GM12864 (cell line): Measurements from ENCODE around the gene PCP2.

Experiments
- DNase-seq: peaks from one replicate; pipeline ENCODE4 v3.0.0-alpha.2; 2011; ENCODE audit warnings: low read depth
- H3K4me3 ChIP-seq: 2 replicates; pipeline ENCODE4 v1.5.1; 2011; ENCODE audit warnings: mild to moderate bottlenecking, low read depth, low read length, control low read depth
- CTCF ChIP-seq: IDR thresholded peaks from 2 replicates; pipeline ENCODE4 v1.5.1; 2011; ENCODE audit warnings: low read depth, mild to moderate bottlenecking, moderate library complexity, low read length, control low read depth, inconsistent platforms; ENCODE audit errors: missing control alignments

Gene PCP2

GRCh38 chr19:7661744-7662538, 28.4 kb upstream of the PCP2 start:
- no peak for TF ChIP-seq CTCF
- no peak overlapping the region for H3K4me3 ChIP-seq
- no peak for DNase-seq

GRCh38 chr19:7658219-7658686, 24.7 kb upstream of the PCP2 start:
- peak; percentile 89 for DNase-seq
- no peak for TF ChIP-seq CTCF
- peak overlapping the region; percentile 53 for H3K4me3 ChIP-seq

GRCh38 chr19:7657131-7657751, 23.7 kb upstream of the PCP2 start:
- TF ChIP-seq CTCF, result no peak
- no peak overlapping the region for H3K4me3 ChIP-seq

GRCh38 chr19:7655581-7655980, 22.1 kb upstream of the PCP2 start:
- DNase-seq, result no peak
- no peak for TF ChIP-seq CTCF
- H3K4me3 ChIP-seq, result no peak overlapping the region

More at GRCh38 chr19:7657131-7657751, 23.7 kb upstream of the PCP2 start:
- DNase-seq, result no peak

- no peak overlapping the region for H3K4me3 ChIP-seq
- TF ChIP-seq CTCF, result no peak
- no peak for DNase-seq
Measured at GRCh38 chr19:7654401-7654800, 20.9 kb upstream of the PCP2 start.

GRCh38 chr19:7652061-7652641, 18.6 kb upstream of the PCP2 start:
- DNase-seq, result peak; percentile 57
- H3K4me3 ChIP-seq, result peak overlapping the region; percentile 44
- peak; percentile 91 for TF ChIP-seq CTCF

- TF ChIP-seq CTCF, result no peak
- H3K4me3 ChIP-seq, result no peak overlapping the region
- DNase-seq, result no peak
Measured at GRCh38 chr19:7650148-7650547, 16.6 kb upstream of the PCP2 start.
